ENCODE results near the gene PDE4C.

Gene PDE4C

DNA sequence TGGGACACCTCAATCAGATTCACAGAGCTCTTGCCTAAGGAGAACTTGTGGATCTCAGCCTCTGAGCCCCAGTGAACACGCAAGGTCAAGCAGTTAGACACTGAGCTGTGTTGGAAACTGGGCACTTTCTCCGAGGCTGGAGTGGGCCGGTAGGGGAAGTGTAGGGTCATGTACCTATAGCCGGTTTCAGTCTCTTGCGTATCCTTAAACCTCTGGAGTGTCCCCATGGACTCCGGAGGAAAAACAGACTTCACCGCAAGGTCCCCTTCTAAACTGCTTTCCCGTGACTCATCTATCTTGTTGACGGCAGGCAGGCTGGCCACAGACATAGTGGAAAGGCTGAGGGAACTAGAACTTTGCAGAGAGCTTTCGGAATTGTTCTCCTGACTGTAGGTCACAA, 36.7 kb upstream of the PDE4C start:
- DNase-seq (ENCODE audit: low read depth) = peak; percentile 44
- TF ChIP-seq, protein P1, sequence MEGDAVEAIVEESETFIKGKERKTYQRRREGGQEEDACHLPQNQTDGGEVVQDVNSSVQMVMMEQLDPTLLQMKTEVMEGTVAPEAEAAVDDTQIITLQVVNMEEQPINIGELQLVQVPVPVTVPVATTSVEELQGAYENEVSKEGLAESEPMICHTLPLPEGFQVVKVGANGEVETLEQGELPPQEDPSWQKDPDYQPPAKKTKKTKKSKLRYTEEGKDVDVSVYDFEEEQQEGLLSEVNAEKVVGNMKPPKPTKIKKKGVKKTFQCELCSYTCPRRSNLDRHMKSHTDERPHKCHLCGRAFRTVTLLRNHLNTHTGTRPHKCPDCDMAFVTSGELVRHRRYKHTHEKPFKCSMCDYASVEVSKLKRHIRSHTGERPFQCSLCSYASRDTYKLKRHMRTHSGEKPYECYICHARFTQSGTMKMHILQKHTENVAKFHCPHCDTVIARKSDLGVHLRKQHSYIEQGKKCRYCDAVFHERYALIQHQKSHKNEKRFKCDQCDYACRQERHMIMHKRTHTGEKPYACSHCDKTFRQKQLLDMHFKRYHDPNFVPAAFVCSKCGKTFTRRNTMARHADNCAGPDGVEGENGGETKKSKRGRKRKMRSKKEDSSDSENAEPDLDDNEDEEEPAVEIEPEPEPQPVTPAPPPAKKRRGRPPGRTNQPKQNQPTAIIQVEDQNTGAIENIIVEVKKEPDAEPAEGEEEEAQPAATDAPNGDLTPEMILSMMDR (conservative IDR thresholded peaks at IDR 0.05; ENCODE audit: low read depth, low read length) = no peak

DNA sequence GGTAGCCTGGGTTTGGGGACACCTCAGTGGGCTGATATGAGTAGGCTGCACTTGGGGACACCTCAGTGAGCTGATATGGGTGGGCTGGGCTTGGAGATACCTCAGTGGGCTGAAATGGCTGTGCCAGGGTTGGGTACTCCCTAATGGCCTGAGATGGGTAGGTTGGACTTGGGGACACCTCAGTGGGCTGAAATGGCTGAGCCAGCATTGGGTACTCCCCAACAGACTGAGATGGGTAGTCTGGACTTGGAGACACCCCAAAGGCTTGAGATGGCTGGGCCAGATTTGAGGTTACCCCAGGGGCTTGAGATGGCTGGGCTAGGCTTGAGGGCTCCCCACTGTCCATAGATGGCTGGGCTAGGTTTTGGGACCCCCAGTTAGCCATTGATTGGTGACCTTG, 35.9 kb upstream of the PDE4C start:
- TF ChIP-seq, protein P1 (conservative IDR thresholded peaks at IDR 0.05; ENCODE audit: low read depth, low read length) = no peak
- no peak overlapping the region for H3K4me3 ChIP-seq (ENCODE audit: low read depth, low read length)
- DNase-seq (ENCODE audit: low read depth) = no peak

More for the DNA sequence above, 36.7 kb upstream of the PDE4C start:
- no peak overlapping the region for H3K4me3 ChIP-seq (ENCODE audit: low read depth, low read length)

DNA sequence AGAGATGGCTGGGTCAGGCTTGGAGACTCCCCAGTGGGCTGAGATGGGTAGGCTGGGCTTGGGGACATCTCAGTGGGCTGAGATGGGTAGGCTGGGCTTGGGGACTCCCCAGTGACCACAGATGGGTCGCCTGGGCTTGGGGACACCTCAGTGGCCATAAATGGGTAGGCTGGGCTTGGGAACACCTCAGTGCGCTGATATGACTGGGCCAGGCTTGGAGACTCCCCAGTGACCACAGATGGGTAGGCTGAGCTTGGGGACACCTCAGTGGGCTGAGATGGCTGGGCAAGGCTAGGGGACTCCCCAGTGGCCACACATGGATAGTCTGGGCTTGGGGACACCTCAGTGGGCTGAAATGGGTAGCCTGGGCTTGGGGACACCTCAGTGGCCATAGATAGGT, 35.2 kb upstream of the PDE4C start:
- no peak overlapping the region for H3K4me3 ChIP-seq (ENCODE audit: low read depth, low read length)

DNA sequence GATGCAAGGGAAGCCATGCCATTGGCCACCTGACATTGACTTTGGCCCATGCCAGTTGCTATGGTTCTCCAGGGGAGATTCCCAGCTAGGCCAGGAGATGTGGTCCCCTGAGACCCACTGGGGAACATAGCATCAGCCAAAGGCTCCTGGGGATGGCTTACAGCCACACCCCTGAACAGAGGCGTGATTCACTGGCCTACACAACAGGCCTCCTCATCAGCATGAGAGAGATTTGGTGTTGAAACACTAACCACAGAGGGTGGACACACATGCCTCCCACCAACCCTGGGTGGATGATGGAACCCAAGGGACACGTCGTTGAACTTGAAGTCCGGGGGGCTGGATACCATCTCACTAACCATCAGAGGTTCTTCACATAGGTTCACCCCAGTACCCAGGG, 33.7 kb upstream of the PDE4C start:
- TF ChIP-seq, protein P1 (conservative IDR thresholded peaks at IDR 0.05; ENCODE audit: low read depth, low read length) = no peak

More for the DNA sequence above, 35.2 kb upstream of the PDE4C start:
- TF ChIP-seq, protein P1 (conservative IDR thresholded peaks at IDR 0.05; ENCODE audit: low read depth, low read length) = no peak
- no peak for DNase-seq (ENCODE audit: low read depth)

DNA sequence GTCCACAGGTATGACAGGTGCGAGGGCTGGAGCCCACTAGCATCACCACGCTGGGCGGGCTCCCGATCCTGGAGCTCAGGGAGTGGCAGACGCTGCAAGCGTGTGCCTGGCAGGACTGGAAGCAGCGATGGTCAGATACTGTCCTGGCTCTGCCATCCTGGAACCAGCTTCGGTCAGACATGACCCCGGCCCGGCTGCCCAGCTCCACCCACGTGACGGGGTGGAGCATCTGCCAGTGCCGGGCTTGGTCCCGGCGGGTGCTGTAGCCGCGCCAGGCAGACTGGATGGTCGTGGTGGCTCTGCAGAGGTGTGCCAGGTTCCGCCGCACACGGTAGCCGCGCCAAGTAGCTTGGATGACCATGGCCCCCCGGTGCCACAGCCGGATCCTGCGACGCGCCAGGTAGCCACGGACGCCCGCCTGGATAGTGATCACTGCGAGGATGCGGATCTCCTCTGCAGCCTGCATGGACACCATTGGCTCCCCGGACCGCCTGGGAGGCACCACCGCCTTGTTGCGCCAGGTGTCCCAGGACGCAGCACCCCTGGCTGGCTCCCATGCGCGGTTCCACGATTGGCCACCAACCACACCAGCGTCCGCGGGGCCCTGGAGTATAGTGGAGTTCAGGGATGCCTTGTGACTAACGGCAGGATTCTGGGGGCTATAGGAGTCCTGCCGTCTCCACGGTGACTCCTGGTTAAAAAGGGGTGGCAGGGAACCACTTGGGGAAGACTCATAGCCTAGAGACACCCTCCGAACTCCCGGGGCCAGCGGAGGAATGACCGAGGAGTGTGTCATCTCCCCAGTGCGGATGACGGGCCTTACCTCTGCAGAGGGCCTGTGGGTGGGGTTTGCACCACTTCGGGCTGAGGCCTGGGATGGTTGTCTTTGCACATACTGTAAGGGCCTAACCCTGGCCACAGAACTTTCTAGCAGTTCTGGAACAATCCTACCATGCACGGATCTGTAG, 31.5 kb upstream of the PDE4C start:
- TF ChIP-seq, protein P1 (conservative IDR thresholded peaks at IDR 0.05; ENCODE audit: low read depth, low read length) = no peak
- no peak overlapping the region for H3K4me3 ChIP-seq (ENCODE audit: low read depth, low read length)
- DNase-seq (ENCODE audit: low read depth) = no peak

More for the DNA sequence above, 33.7 kb upstream of the PDE4C start:
- DNase-seq (ENCODE audit: low read depth) = peak; percentile 42
- H3K4me3 ChIP-seq (ENCODE audit: low read depth, low read length) = no peak overlapping the region

DNA sequence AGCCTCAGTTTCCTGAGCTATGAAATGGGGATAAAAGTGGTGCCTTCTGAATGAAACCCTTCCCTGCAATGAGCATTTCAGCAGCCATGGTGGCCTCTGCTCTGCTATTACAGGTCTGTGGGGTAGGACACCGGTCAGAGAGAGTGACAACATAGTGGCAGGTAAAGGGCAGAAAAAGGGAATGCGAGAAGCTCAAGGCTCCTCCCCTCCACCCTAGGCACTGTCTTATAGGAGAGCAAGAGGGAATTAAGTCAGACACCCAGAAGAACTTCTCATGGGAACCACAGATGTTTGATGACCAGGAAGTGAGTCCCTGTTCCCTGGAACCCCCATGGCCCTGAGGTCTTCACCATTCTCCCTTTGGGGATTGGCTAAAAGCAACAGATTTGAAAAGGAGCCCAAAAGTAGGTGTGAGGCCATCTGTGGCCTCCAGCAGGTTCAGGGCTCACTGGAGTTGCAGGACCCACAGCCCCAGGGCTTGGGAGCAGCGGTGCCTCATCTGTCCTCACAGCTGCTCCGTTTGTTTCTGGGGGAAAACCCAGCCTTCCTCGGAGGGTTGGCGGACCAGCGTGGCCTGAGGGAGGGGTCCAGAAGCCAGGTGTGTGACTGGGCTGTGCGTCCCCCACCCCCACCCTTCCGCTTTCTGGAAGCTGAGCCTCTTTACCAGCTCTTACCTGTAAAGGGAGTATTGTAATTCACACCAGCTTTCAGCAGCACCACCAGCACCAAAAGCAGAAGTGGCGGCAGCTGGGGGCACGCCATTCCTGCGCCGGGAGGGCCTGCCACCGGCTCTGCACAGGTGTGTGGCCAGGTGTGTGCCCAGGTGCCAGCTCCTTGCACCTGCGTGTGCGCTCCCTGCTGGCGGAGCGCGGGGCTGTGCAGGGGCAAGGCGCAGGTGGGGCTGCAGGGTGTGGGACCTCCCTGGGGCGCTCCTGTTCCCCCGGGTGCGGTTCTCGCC, 28.6 kb upstream of the PDE4C start:
- no peak overlapping the region for H3K4me3 ChIP-seq (ENCODE audit: low read depth, low read length)
- TF ChIP-seq, protein P1 (conservative IDR thresholded peaks at IDR 0.05; ENCODE audit: low read depth, low read length) = no peak
- DNase-seq (ENCODE audit: low read depth) = no peak

Measured in choroid plexus epithelial cell (primary cell).